SH-SY5Y (cell line): Measurements from ENCODE around the gene PELO.

Source experiments
- GATA2 ChIP-seq: IDR thresholded peaks from 2 replicates; pipeline ENCODE4 v1.6.1; 2011; ENCODE audit warnings: mild to moderate bottlenecking, low read depth, low read length
- GATA3 ChIP-seq: IDR thresholded peaks from 2 replicates; pipeline ENCODE4 v1.6.1; 2011; ENCODE audit warnings: low read depth, mild to moderate bottlenecking, low read length, moderate library complexity

PELO gene

DNA sequence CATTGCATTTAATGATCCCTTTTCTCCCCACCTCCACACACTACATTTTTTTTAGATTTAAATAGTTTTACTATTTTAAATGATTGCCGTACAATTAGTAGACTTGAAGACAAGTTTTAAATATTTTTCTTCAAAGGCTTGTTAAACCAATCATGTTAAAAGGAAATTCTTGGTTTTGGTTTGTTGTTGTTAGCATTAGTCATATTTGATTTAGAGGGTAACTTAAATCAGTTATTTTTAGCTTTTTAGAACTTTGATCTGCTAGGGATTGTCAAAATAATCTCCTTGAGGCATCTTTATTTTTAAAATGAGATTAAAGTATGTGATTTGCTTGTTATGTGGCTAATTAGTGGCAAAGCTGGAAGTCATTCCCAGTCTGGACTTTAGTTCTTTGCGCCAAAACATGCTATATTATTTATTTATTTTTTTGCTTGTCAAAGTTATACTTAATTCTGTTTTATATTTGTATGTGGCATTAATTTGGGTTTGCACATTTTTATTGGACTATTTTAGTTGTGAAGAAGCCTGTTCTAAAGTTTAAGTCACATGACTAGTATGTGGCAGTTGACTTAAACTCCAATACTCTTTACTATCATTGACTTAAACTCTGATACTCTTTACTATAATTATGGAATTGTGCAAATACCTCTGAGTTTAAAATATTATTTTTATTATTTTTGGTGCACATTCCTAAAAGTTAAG is 14.7 kb downstream of the PELO start:
- TF ChIP-seq GATA3, result no peak
- TF ChIP-seq GATA2, result no peak

GRCh38 chr5:52802974-52803336 is 15.2 kb downstream of the PELO start:
- TF ChIP-seq GATA3 (no peak), GATA2 (no peak)

- TF ChIP-seq GATA2, result no peak
- no peak for TF ChIP-seq GATA3
These were observed 16.7 kb downstream of the PELO start for GRCh38 chr5:52804387-52804791.

DNA sequence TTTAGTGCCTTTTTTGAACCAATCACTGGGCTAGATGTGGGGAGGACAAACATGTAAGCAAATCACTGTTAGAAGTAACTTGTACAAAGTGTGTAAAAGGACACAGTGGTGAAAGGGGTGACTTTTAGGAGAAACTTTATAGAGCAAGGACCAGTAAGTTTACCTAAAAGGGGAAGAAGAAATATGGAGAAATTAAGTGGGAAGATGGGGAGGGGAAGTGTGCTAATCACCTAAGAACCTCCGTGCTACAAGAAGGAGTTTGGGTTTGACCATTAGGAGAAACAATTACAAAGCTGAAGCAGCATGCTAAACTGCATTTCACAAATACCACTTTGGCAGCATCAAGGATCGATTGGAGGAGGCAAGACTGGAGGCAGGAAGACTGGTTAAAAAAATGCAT is 17.3 kb downstream of the PELO start:
- TF ChIP-seq GATA2, result no peak
- TF ChIP-seq GATA3, result no peak

DNA sequence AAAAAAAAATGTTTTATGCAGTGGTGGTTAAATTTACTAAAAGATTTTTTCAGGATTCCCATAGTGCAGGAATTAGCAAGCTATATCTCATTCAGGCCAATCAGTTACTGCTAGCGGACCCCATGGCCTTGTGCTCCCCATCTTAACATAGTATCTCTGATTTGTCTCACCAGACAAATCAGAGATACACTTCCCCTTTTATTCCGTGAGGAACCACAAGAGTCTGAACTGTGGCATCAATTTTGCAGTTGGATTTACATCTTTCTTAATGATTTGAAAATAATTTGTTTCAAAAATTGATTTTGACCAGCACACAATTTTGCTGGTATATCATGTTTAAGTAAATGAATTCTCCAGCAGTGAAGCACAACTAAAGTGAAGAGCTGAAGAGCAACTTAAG is 17.9 kb downstream of the PELO start:
- no peak for TF ChIP-seq GATA3
- TF ChIP-seq GATA2, result no peak

DNA sequence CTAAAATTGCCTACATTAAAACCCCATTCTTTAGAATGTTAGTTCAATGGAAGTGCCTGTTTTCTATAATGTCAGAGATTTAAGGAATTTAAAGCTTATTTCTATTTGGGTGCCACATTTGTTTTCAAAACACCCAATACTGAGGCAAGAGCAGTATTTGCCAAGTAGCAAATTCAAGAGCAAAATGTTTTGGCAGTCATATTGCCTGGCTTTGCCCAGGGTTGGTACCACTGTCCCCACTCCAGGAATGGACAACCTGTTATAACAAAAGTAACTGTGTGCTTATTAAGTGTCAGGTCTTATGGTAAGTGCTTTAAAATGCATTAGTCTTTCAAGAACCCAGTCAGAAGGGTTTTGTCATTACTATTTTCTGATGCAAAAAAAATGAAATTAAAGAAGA is 19.3 kb downstream of the PELO start:
- no peak for TF ChIP-seq GATA3
- TF ChIP-seq GATA2, result no peak

- TF ChIP-seq GATA2 (no peak), GATA3 (no peak)
These were observed 20.0 kb downstream of the PELO start for GRCh38 chr5:52807723-52808122.

- no peak for TF ChIP-seq GATA2
- no peak for TF ChIP-seq GATA3
These were observed 20.7 kb downstream of the PELO start for GRCh38 chr5:52808316-52808901.

GRCh38 chr5:52809884-52810283 is 22.2 kb downstream of the PELO start:
- TF ChIP-seq GATA2 (no peak), GATA3 (no peak)

DNA sequence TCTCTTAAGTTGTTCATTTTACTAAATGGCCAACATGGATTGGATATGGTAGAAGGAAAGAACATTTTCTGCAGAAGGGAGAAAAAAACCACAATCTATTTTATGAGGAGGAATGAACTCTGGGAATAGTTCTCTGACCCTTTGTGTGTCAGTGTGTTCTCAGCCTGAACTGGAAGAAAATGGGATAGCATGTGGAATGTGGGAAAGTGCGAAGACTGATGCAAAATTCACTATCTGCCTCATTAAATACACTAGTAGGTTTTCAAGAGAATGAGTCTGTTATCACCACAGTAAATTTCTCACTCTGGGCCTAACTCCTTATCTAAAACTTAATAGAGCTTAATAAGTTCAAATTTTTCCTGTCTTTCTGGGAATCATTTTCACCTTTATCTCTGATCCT is 22.7 kb downstream of the PELO start:
- TF ChIP-seq GATA2 (no peak), GATA3 (no peak)

DNA sequence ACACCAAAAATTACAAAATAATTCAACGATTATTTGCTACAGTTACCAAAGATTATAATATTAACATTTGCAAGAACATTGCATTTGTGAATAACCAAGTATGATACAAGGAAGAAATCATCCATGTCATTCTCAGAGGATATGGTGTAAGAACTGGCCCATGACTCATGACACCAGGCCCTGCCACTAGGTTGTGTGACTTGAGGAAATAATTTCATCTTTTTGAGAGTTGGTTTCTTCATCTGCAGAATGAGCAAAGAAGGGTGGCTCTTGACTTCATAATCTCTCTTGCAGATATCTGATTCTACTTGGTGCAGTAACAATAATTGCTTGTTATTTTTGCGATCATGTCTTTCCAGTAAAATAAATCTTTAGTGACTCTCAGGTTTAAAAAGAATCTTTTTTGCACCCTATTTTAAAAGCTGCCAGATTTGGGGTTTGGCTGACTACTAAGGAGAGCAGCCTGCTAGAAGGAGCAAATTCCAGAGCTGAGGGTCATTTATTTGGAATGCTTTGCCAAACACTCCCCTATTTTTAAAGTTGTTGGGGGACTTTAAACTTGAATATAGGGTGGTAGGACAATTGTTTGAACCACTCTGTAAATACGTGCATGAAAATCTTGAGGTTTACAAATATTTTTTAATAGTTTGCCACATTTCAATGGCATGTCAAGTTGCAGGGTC is 23.5 kb downstream of the PELO start:
- no peak for TF ChIP-seq GATA3
- TF ChIP-seq GATA2, result no peak

DNA sequence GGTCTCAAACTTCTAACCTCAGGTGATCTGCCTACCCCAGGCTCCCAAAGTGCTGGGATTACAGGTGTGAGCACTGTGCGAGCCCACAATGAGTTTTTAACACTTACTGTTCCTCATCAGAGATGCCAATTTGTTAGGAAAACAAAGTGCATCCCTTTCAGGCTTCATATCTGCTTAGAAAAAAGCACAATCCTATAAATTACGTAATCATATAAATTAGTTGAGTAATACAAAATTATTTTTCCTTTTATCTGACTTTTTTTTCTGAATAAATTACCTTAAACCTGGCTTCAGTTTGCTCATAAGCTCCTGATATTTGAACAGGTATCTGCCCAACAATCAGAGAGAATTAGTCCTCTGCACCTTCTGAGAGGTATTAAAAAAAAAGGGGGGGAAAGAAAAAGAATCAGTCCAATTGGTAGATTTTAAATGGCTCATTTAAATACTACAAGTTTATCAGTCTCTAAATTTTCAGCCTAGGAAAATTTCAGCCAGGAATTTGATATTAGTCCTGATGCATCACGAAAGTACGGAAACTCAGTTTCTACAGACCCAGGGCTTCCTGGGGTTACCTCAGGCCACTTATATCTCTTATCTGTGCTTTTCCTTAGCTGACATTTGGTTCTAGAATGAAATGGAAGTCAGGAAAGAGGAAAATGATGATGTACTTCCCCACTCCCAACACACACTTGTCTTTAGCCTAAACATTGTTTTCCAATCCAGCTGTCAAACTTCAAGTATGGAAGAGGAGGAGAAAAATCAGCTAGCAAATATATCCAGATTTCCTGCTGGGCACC is 26.8 kb downstream of the PELO start:
- TF ChIP-seq GATA2, result no peak
- no peak for TF ChIP-seq GATA3

GRCh38 chr5:52817818-52818217 is 30.1 kb downstream of the PELO start:
- TF ChIP-seq GATA3, result no peak
- no peak for TF ChIP-seq GATA2

DNA sequence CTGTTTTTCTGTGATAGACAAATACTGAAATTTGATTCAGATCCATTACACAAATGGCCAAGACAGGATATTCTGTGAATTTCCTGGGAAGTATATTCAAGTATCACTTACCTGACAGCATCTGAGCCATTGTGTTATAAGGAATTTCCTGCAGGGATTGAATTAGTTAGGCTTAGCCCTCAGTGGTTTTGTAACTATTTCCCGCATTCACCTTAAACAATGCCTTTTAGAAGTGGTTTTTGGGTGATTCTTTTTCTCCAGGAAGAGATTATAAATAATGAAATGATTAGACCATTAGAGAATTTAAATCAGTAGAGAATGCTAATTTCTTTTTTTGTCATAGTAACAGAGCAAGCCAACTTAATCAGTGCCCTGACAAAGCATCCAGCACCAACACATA is 30.6 kb downstream of the PELO start:
- no peak for TF ChIP-seq GATA3
- TF ChIP-seq GATA2, result no peak

DNA sequence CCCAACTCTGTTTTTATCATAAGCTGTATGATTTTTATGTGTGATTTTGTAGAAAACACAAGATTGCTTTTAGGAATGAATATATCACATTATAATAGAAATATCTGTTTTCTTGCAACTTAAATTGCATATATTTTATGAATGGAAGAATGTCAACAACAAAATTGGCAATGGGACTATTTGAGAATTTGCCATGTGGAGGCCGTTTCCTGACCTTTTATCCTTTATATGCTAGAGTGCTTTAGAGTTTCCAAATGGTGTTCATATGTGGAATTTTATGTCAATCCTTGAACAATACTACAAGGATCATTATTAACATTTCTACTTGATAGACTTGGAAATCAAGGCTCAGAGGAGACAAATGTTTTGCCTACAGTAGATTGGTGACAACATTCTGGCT is 34.2 kb downstream of the PELO start:
- TF ChIP-seq GATA3 (no peak), GATA2 (no peak)
